Measurements from ENCODE around the gene COL12A1.

COL12A1 gene

DNA sequence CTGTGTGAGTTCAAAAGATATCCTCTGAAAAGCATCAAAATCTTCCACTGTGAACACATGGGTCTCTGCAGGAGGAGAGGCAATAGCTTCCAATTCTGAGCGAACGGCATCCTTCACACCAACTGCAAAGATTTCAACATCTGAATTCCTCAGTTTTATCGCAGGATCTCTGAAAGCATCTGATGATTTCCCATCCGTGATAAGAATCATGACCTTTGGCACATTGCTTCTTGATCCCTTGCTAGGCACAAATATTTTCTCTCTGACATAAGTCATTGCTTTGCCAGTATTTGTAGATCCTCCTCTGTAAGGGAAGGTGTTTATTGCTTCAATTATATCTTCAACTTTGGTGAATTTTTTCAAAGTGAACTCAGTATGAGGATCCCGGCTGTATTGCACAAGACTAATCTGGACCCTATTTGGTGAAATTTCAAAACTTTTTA, 22.7 kb downstream of the COL12A1 start:
- DNase-seq (ENCODE audit: low spot score): no peak

DNA sequence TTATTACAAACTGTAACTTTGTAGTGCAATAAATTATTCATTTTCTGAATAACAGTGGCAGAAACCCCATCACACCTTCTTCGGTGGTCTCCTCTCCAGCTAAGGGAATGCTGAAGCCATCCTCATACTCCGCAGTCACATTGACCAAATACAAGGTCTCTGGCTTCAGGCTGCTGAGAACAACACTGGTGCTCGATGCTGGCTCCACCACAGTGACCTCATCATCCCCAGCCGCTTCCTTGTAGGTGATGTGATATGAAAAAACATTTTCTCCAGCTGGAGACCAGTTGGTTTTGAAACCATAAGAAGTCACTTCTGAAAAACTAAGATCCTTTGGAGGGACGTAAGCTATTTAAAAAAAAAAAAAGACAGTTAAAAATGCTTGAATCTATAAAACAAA, 25.0 kb downstream of the COL12A1 start:
- in situ Hi-C loops (cut with MboI; ENCODE audit: low sequenced_read_pairs, unreplicated experiment): no loop called here
- TF ChIP-seq, protein P1, sequence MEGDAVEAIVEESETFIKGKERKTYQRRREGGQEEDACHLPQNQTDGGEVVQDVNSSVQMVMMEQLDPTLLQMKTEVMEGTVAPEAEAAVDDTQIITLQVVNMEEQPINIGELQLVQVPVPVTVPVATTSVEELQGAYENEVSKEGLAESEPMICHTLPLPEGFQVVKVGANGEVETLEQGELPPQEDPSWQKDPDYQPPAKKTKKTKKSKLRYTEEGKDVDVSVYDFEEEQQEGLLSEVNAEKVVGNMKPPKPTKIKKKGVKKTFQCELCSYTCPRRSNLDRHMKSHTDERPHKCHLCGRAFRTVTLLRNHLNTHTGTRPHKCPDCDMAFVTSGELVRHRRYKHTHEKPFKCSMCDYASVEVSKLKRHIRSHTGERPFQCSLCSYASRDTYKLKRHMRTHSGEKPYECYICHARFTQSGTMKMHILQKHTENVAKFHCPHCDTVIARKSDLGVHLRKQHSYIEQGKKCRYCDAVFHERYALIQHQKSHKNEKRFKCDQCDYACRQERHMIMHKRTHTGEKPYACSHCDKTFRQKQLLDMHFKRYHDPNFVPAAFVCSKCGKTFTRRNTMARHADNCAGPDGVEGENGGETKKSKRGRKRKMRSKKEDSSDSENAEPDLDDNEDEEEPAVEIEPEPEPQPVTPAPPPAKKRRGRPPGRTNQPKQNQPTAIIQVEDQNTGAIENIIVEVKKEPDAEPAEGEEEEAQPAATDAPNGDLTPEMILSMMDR (IDR thresholded peaks at IDR 0.05; ENCODE audit: borderline replicate concordance, control extremely low read depth, extremely low read depth, insufficient read depth, missing control alignments): no peak
- DNase-seq (ENCODE audit: low spot score): no peak

More for the DNA sequence above, 22.7 kb downstream of the COL12A1 start:
- in situ Hi-C loops (cut with MboI; ENCODE audit: low sequenced_read_pairs, unreplicated experiment): no loop called here
- TF ChIP-seq, protein P1 (IDR thresholded peaks at IDR 0.05; ENCODE audit: borderline replicate concordance, control extremely low read depth, extremely low read depth, insufficient read depth, missing control alignments): no peak

DNA sequence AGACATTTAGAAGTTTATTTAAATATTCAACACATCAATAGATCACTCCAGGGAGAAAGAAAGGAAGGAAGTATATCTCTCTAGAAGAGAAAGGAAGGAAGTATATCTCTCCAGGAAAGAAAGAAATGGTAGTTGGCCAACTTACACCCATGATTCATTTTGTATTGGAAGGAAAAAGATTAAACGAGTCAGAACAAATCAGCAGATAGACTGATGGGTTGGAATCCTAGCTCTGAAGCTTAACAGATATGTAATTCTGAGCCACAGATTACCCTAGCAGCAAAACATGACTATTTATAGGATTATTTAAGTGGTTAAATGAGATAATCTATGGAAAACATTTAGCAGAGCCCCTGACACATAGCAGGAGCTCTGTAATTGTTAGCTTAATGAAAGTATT, 27.1 kb downstream of the COL12A1 start:
- DNase-seq (ENCODE audit: low spot score): no peak
- TF ChIP-seq, protein P1 (IDR thresholded peaks at IDR 0.05; ENCODE audit: borderline replicate concordance, control extremely low read depth, extremely low read depth, insufficient read depth, missing control alignments): no peak
- in situ Hi-C loops (cut with MboI; ENCODE audit: low sequenced_read_pairs, unreplicated experiment): no loop called here

DNA sequence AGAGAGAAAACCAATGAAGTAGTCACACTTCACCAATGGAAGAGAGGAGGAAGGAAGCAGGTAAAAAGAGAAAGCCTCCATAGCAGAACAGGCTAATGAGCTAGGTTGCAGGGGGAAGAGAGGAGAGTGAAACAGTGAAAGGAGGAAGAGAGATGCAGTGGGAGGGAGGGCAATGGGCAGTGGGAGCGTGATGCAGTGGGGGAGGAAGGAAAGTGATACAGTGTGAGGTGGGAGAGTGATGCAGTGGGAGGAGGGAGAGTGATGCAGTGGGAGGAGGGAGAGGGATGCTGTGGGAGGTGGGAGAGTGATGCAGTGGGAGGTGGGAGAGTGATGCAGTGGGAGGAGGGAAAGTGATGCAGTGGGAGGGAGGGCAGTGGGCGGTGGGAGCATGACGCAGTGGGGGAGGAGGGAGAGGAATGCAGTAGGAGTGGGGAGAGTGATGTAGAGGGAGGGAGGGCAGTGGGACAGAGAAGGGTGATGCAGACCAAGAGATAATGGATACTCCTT, 29.7 kb downstream of the COL12A1 start:
- no peak for DNase-seq (ENCODE audit: low spot score)
- in situ Hi-C loops (cut with MboI; ENCODE audit: low sequenced_read_pairs, unreplicated experiment): no loop called here
- TF ChIP-seq, protein P1 (IDR thresholded peaks at IDR 0.05; ENCODE audit: borderline replicate concordance, control extremely low read depth, extremely low read depth, insufficient read depth, missing control alignments): no peak

GRCh38 chr6:75171986-75172385, 33.9 kb downstream of the COL12A1 start:
- in situ Hi-C loops (cut with MboI; ENCODE audit: low sequenced_read_pairs, unreplicated experiment): no loop called here
- TF ChIP-seq, protein P1 (IDR thresholded peaks at IDR 0.05; ENCODE audit: borderline replicate concordance, control extremely low read depth, extremely low read depth, insufficient read depth, missing control alignments): no peak
- no peak for DNase-seq (ENCODE audit: low spot score)

GRCh38 chr6:75171567-75171966, 34.3 kb downstream of the COL12A1 start:
- no peak for DNase-seq (ENCODE audit: low spot score)
- TF ChIP-seq, protein P1 (IDR thresholded peaks at IDR 0.05; ENCODE audit: borderline replicate concordance, control extremely low read depth, extremely low read depth, insufficient read depth, missing control alignments): no peak
- in situ Hi-C loops (cut with MboI; ENCODE audit: low sequenced_read_pairs, unreplicated experiment): no loop called here
